Lung (tissue), 12 donors: ENCODE data around the gene NT5C1B. TPM values are rescaled to one million over a fixed set of nuclear protein-coding genes. Genes with fewer than 3 reads are reported as not detected.

Source experiments
- ATAC-seq: fragments of 200-7000 bp; cut with Tn5 transposase; one replicate; pipeline ENCODE4 v1.9.1; 2020; ENCODE audit warnings: moderate number of reproducible peaks; ENCODE audit not compliant: insufficient read depth, low FRiP score
- DNase-seq, 3 donors: peaks; one replicate each; pipeline ENCODE4 v3.0.0-alpha.2; 2013 to 2017
- H3K27ac ChIP-seq, 2 donors: one replicate each; pipeline ENCODE4 v1.5.1; 2013; ENCODE audit warnings: mild to moderate bottlenecking in 2 of 2, moderate library complexity in 2 of 2, control low read depth in 1 of 2, inconsistent platforms in 1 of 2, low read depth in 1 of 2, low read length in 1 of 2
- H3K27me3 ChIP-seq, 3 donors: one replicate each; pipeline ENCODE4 v1.5.1; 2013; ENCODE audit warnings: low read length in 2 of 3; ENCODE audit not compliant: control insufficient read depth in 3 of 3, insufficient read depth in 3 of 3
- H3K36me3 ChIP-seq, 4 donors: one replicate each; pipeline ENCODE4 v1.5.1; 2013; ENCODE audit warnings: low read length in 4 of 4, mild to moderate bottlenecking in 1 of 4, moderate library complexity in 1 of 4; ENCODE audit not compliant: control insufficient read depth in 4 of 4, insufficient read depth in 4 of 4
- H3K4me1 ChIP-seq, 5 donors: one replicate each; pipeline ENCODE4 v1.5.1; 2013; ENCODE audit warnings: low read length in 5 of 5, mild to moderate bottlenecking in 2 of 5, moderate library complexity in 1 of 5; ENCODE audit not compliant: control insufficient read depth in 5 of 5, insufficient read depth in 5 of 5
- H3K4me3 ChIP-seq: one replicate; pipeline ENCODE4 v1.5.1; 2013; ENCODE audit warnings: mild to moderate bottlenecking, control low read depth, moderate library complexity
- H3K9ac ChIP-seq, 2 donors: one replicate each; pipeline ENCODE4 v1.5.1; 2013; ENCODE audit warnings: low read length in 2 of 2, control low read depth in 1 of 2; ENCODE audit not compliant: insufficient read depth in 1 of 2
- H3K9me3 ChIP-seq, 4 donors: one replicate each; pipeline ENCODE4 v1.5.1; 2013; ENCODE audit warnings: low read length in 3 of 4, mild to moderate bottlenecking in 1 of 4, moderate library complexity in 1 of 4; ENCODE audit not compliant: control insufficient read depth in 4 of 4, insufficient read depth in 3 of 4
- WGBS, 2 donors: extraction: QIAGEN DNeasy Blood & Tissue Kit; methylation state at CpG; one replicate each; pipeline ENCODE4 v1.1.7; 2013; 5-methylcytosine and 5-hydroxymethylcytosine counted together
- polyA plus RNA-seq, 2 donors: library from polyadenylated mRNA; stranded (reverse); fragments of 200-250 nt; gene quantifications; one replicate each; pipeline ENCODE4 v1.2.1, GENCODE V29; 2013
- total RNA-seq, 2 donors: library from RNA; depleted of rRNA in 1 of 2; stranded (reverse); fragments of >200 nt in 1 of 2; gene quantifications; one replicate each; pipeline ENCODE4 v1.2.1, GENCODE V29; 2014 to 2021
- TF ChIP-seq, protein P1 (sequence below): IDR thresholded peaks from 2 replicates; pipeline ENCODE4 v1.5.1; 2012; ENCODE audit warnings: mild to moderate bottlenecking; ENCODE audit errors: control extremely low read depth, extremely low read depth
- donor health status: control.
- donor health status: control.
- donor health status: Bipolar disorder and iron deficiency.
- donor health status: healthy.
- donor health status: DM: yes; HTN: yes; CAD: no.

Gene NT5C1B
- total and polyA plus RNA-seq, 4 donors = not detected

DNA sequence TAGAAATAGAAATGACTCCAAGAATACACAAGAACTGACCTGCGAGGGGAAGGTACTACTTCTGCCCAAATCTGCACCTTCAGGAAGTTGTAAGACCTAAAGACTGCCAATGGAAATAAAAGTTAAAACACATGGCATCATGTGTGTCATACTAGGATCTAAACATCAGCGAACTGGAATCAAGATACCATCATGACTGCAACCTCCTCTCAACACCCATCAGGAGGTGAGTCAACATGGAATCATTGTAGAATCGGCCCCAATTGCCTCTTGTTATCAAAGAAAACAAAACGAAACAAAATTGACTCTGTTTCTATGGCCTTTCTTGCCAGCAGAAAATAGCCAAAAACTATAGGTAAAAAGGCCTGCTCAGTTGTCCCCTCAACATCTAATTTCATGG, 44.0 kb downstream of the NT5C1B start:
- H3K27ac ChIP-seq = no peak overlapping the region
- H3K9me3 ChIP-seq = no peaks in the 10 kb centered on the region
- peaks cover 0 to 18% (median 12%) of the 10 kb centered on the region in 5 donors for H3K4me1 ChIP-seq
- H3K36me3 ChIP-seq = peaks cover 0 to 2% (median 0%) of the 10 kb centered on the region in 4 donors
- TF ChIP-seq, protein P1, sequence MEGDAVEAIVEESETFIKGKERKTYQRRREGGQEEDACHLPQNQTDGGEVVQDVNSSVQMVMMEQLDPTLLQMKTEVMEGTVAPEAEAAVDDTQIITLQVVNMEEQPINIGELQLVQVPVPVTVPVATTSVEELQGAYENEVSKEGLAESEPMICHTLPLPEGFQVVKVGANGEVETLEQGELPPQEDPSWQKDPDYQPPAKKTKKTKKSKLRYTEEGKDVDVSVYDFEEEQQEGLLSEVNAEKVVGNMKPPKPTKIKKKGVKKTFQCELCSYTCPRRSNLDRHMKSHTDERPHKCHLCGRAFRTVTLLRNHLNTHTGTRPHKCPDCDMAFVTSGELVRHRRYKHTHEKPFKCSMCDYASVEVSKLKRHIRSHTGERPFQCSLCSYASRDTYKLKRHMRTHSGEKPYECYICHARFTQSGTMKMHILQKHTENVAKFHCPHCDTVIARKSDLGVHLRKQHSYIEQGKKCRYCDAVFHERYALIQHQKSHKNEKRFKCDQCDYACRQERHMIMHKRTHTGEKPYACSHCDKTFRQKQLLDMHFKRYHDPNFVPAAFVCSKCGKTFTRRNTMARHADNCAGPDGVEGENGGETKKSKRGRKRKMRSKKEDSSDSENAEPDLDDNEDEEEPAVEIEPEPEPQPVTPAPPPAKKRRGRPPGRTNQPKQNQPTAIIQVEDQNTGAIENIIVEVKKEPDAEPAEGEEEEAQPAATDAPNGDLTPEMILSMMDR = no peak
- H3K27me3 ChIP-seq = no peaks in the 10 kb centered on the region
- H3K4me3 ChIP-seq = no peak overlapping the region
- no peak overlapping the region for H3K9ac ChIP-seq
- ATAC-seq (no peak), DNase-seq (no peak)
- WGBS, 2 donors = 90 to 94% methylated on average over 4 of the region's 4 CpGs

DNA sequence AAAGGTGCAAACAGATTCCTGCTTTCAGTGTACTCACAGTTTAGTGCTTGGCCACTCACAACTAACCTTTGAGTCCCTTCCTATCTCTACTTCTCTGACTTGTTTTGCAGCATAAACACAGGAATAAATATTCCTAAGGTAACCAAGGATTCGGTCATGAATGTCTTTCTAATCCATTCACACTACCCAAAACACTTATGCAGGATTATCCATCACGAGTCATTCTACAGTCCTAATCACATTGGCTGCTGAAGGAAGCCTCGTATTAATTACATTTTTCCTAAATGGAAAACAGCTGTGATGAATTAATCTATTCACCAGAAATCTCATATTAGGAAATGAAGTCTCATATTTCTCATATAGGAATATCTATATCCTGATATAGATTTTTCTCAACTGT, 45.2 kb downstream of the NT5C1B start:
- 88 to 93% methylated on average over 3 of the region's 3 CpGs for WGBS, 2 donors
- no peak overlapping the region for H3K4me3 ChIP-seq
- no peak for ATAC-seq
- H3K9ac ChIP-seq = no peak overlapping the region
- TF ChIP-seq, protein P1 = no peak
- peaks cover 0 to 18% (median 12%) of the 10 kb centered on the region in 5 donors for H3K4me1 ChIP-seq
- H3K27ac ChIP-seq = no peak overlapping the region
- no peak for DNase-seq
- no peaks in the 10 kb centered on the region for H3K36me3 ChIP-seq
- no peaks in the 10 kb centered on the region for H3K27me3 ChIP-seq
- H3K9me3 ChIP-seq = no peaks in the 10 kb centered on the region

DNA sequence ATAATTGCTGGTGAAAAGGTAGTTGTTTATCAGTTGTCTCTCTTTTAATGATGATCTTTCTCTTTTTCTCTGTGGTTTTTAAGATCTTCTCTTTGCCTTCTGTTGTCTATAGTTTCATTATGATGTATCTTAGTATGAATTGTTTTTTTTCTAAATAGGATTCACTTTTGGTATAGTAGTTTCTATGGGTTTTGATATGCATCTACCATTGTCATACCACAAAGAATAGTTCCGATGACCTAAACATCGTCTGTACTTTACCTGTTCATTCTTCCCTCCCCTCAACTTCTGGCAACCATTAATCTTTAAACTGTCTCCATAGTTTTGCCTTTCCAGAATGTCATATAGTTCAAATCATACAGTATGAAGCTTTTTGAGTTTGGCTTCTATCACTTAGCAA, 48.5 kb downstream of the NT5C1B start:
- Histone ChIP-seq H3K36me3 (no peaks in the 10 kb centered on the region), H3K27me3 (no peaks in the 10 kb centered on the region), H3K4me1 (peaks cover 0 to 4% (median under 1%) of the 10 kb centered on the region in 5 donors), H3K9ac (no peak overlapping the region), H3K9me3 (no peaks in the 10 kb centered on the region), H3K4me3 (no peak overlapping the region), H3K27ac (no peak overlapping the region)
- TF ChIP-seq, protein P1 = no peak
- DNase-seq (no peak), ATAC-seq (no peak)
- 87 to 93% methylated on average over 2 of the region's 2 CpGs for WGBS, 2 donors

DNA sequence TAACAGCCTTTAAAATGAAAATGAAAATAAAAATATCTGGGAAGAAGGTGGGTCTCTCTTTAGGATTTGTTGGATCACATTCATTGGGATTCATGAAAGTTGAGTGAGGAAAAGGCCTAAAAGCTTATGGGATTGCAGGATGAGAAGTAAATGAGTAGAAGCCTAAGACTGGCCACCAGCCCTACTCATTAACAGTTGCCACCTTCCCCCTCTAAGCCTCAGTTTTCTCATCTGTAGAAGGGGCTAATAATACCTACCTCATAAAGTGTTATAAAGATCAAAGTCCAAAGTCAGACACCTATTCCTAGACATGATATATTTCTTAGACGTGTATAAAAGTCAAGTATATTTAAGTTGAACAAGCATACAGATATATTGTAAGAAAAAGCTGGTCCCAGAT, 52.7 kb downstream of the NT5C1B start:
- Histone ChIP-seq H3K4me1 (no peaks in the 10 kb centered on the region), H3K27ac (no peak overlapping the region), H3K9me3 (no peaks in the 10 kb centered on the region), H3K9ac (no peak overlapping the region), H3K27me3 (no peaks in the 10 kb centered on the region), H3K4me3 (no peak overlapping the region), H3K36me3 (no peaks in the 10 kb centered on the region)
- 86 to 91% methylated on average over 1 of the region's 1 CpG for WGBS, 2 donors
- ATAC-seq = no peak
- TF ChIP-seq, protein P1 = no peak
- no peak for DNase-seq
